Measurements from ENCODE around the gene USP7. TPM values are rescaled to one million over a fixed set of nuclear protein-coding genes. Genes with fewer than 3 reads are reported as not detected.

The USP7 gene
- total RNA-seq, 1 donor from 2014 or later = 62.4 TPM

- no peak for DNase-seq
- no peak for ATAC-seq (ENCODE audit: poor library complexity)
- intact Hi-C loops (cut with DNase I) = no loop called here
Observed at GRCh38 chr16:8914098-8914497, 49.6 kb downstream of the USP7 start.

GRCh38 chr16:8912793-8913192 is 50.9 kb downstream of the USP7 start:
- ATAC-seq (ENCODE audit: poor library complexity) = no peak
- intact Hi-C loops (cut with DNase I) = no loop called here
- no peak for DNase-seq

DNA sequence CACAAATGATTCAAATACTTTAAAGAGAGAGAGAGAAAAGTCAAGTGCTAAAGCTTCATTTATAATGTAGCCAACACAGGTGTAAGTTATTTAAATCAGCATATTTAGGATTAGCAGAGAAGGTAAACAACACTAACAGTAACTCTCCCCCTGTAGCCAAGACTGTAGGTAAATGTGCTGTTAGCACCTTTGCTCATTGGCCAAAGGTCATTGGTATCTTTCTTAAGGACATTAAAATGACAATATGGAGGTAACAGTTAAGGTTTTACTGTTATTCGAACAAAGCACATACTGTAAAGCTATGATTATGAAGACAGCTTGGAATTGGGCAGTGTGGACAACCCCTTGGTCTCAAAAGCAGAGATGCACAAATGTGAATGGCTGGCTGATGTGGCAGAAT is 52.9 kb downstream of the USP7 start:
- no peak for ATAC-seq (ENCODE audit: poor library complexity)
- no peak for DNase-seq
- intact Hi-C loops (cut with DNase I) = no loop called here

DNA sequence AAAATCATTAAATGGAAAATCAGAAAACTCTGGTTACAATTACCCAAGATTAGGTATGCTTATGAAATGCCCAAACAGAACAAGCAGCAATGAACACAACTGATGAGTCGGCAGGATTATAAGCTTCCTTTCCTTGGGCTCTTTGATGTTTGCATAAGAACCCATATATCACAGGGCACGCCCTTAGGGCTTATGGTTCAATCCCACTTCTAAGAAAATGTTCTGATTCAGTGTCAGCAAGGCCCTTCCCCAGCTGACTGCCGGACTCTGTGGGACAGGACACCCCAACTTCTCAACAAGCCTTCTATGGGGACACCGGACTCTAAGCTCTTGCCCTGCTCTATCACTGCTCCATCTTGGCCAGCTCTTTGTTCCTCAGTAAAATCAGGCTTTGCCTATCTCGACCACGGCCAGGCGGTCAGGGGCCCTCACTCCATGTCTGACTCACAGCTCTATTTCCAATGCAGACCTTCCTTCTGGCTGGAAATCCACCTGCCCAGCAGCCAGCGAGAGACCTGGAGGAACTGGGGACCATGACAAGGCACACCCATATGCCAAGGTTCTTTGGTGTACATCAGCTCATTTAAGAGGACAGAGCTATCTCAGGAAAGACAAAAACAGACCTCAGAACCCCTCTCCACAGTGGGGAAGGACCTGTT is 54.8 kb downstream of the USP7 start:
- no peak for DNase-seq
- intact Hi-C loops (cut with DNase I) = no loop called here
- ATAC-seq (ENCODE audit: poor library complexity) = no peak

GRCh38 chr16:8907096-8907495 is 56.6 kb downstream of the USP7 start:
- no peak for DNase-seq
- intact Hi-C loops (cut with DNase I) = no loop called here
- no peak for ATAC-seq (ENCODE audit: poor library complexity)

DNA sequence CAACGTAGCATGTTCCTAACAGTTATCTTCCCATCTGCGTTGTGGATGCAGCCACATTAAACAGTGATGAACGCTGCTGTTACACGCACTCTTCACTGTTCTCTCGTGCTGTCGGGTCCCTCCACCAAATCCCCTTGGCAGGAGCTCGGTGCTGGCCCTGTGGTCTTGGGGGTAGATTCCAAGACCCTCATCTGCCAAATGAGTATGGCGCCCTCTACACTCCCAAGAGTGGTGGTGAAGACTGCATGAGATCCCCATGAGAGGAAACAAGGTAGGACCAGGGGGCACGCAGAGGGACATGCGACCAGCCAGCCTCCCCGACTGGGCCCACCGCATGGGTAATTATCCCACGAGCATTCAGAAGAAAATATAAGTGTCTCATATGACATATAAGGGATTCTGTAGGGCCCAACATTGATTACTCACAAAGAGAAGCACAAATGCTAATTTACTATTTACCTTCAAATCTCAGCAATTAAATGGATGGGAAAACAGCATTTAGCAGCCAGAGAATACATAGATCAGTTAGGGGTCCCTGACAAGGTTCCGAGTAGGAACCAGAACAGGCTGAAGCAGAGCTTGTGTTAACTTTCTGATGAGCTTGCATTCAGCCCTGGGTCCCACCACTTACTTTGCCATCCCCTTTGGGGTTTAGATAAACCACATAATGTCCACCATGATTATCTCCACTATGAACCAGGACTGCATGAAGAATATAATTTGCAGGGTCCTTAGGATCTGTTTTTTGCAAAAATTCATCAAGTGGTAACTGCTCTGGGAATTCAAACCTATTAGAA is 57.7 kb downstream of the USP7 start:
- ATAC-seq (ENCODE audit: poor library complexity) (no peak), DNase-seq (no peak)
- intact Hi-C loops (cut with DNase I) = no loop called here

- intact Hi-C loops (cut with DNase I) = no loop called here
- DNase-seq (no peak), ATAC-seq (ENCODE audit: poor library complexity) (peak; percentile 25)
Observed at GRCh38 chr16:8905168-8905762, 58.4 kb downstream of the USP7 start.

DNA sequence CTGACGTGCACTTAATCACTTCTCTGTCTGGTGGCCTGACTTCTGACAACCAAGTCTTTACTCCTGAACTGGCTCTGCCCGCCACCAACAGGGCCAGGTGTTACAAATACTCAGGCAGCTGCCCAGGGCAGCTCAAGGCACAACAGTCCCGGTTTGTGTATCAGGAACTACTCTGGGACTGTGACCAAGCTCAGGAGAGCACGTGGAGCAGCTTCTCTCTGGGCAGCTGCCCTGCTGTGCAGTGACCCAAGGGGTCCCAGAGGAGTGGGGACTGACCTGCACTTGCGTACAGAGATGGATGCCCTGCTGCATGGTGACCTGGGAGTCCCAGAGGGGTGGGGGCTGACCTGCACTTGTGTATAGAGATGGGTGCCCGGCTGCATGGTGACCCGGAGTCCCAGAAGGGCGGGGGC is 59.7 kb downstream of the USP7 start:
- DNase-seq = no peak
- intact Hi-C loops (cut with DNase I) = no loop called here
- no peak for ATAC-seq (ENCODE audit: poor library complexity)

- ATAC-seq (ENCODE audit: poor library complexity) (no peak), DNase-seq (no peak)
- intact Hi-C loops (cut with DNase I) = no loop called here
Observed at GRCh38 chr16:8903004-8903403, 60.7 kb downstream of the USP7 start.

DNA sequence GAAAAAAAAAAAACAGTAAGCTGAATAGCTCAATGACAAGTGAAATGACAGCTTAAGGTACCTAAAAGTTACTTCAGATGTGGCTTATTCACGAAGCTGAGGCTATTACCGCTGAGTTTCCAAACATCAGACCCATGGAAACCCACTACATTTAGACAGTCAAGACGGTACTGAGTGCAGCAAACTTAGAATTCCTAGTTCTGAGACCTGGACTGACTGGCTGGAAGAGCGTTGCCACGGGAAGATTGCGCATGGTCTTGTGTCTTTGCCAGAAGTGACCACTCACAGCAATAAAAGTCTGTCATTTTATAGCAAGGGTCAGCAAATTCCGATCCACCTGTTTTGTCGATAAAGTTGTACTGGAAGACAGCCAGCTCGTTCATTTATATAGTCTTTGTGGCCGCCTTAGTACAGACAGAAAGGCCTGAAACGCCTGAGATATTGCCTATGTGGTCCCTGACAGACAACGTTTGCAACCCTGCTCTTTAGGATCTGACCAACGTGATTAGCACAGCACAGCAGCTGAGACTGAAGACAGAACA is 62.3 kb downstream of the USP7 start:
- no peak for DNase-seq
- ATAC-seq (ENCODE audit: poor library complexity) = no peak
- intact Hi-C loops (cut with DNase I) = no loop called here

DNA sequence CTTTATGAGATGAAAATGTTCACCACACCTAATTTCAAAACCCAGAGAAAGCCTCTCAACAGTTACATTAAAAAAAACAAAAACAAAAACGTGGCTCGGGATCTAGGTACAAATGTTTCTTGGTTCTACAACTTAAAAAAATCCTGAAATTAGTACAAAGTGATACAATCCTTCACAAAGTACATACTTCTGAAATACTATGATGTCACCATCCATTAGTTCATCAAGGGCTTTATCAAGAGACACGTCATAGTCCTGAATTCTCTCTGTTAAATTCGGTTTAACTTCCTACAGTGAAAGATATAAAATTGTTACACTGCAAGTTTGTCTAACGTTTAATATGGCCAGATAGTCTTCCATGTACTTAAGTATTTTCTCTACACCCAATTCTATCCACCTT is 63.4 kb downstream of the USP7 start:
- DNase-seq (no peak), ATAC-seq (ENCODE audit: poor library complexity) (no peak)
- intact Hi-C loops (cut with DNase I) = no loop called here

- intact Hi-C loops (cut with DNase I) = loop anchor here (10.0 kb wide), 1 partner anchor 115 kb away; no protein-coding TSS in a partner anchor
- DNase-seq (no peak), ATAC-seq (ENCODE audit: poor library complexity) (no peak)
Observed at GRCh38 chr16:8899709-8900317, 63.9 kb downstream of the USP7 start.

GRCh38 chr16:8898660-8899318 is 64.9 kb downstream of the USP7 start:
- ATAC-seq (ENCODE audit: poor library complexity) (no peak), DNase-seq (no peak)
- intact Hi-C loops (cut with DNase I) = loop anchor here (10.0 kb wide), 1 partner anchor 116 kb away; no protein-coding TSS in a partner anchor

DNA sequence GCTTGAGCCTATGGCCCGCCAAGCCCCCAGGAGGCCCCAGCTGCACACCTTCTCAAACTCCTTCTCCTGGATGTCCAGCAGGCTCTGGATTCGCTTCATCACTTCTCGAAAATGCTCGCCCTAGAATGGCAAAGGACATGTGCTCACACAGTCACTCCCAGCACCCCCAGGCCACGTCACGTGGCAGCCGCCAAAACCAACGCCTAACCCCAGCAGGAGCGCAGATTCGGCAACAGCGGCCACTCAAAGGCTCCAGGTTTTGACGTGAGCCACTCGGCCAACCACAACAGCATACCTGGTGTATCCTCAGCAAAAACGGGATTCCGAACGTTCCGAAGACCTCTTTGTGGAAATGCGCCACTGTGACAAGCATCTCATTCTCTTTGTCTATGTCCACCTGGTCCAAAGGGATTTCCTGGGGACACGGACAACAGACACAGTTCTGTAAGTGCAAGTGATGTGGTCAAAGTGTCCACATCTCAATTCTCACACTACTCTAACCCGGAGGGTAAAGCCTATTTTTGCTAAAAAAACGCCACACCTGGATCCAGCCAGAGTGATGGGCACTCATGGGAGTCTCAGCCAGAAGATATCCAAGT is 68.9 kb downstream of the USP7 start:
- intact Hi-C loops (cut with DNase I) = loop anchor here (10.0 kb wide), 1 partner anchor 120 kb away; no protein-coding TSS in a partner anchor
- no peak for ATAC-seq (ENCODE audit: poor library complexity)
- no peak for DNase-seq

- ATAC-seq (ENCODE audit: poor library complexity) (no peak), DNase-seq (no peak)
- intact Hi-C loops (cut with DNase I) = loop anchor here (10.0 kb wide), 1 partner anchor 121 kb away; no protein-coding TSS in a partner anchor
Observed at GRCh38 chr16:8893976-8894690, 69.6 kb downstream of the USP7 start.

GRCh38 chr16:8893426-8893825 is 70.3 kb downstream of the USP7 start:
- intact Hi-C loops (cut with DNase I) = loop anchor here (10.0 kb wide), 1 partner anchor 121 kb away; no protein-coding TSS in a partner anchor
- ATAC-seq (ENCODE audit: poor library complexity) (no peak), DNase-seq (no peak)

DNA sequence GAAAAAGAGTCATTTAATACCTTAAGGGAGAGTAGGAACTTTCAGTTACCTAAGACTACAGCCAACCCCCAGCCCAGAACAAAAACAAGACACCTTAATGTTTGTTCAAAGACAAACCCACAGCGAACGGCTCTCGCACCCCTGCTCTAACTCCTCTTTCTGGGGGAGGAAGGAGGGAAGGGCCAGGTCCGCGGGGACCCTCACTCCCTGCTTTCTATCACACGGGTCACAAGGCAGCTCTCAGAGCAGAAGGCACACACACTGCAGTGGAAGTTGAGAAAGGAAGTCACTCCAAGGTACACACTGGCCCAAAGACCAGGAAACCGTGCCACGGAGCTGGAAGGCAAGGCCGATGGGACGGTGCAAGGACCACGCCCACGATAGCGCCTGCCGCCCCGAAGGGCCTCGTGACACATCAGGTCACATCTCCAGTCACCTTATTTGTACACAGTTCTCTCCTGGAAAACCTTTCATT is 71.6 kb downstream of the USP7 start:
- DNase-seq (no peak), ATAC-seq (ENCODE audit: poor library complexity) (no peak)
- intact Hi-C loops (cut with DNase I) = loop anchor here (10.0 kb wide), 1 partner anchor 123 kb away; no protein-coding TSS in a partner anchor
